GM21528 (cell line): ENCODE data around the gene DUSP12.
A peak's percentile ranks its signal among the peaks of the same experiment; 100 is the strongest.
"Not testable (repeated sequence)": the region's sequence is repeated elsewhere in the genome, so short reads cannot be mapped to it uniquely, and the experiment has no call there.

Experiments
- ATAC-seq: cut with Tn5 transposase; IDR thresholded peaks from one replicate; pipeline ENCODE4 v1.9.1; 2021; ENCODE audit warnings: mild to moderate bottlenecking, moderate library complexity; ENCODE audit not compliant: unreplicated experiment, low FRiP score

Gene DUSP12, protein sequence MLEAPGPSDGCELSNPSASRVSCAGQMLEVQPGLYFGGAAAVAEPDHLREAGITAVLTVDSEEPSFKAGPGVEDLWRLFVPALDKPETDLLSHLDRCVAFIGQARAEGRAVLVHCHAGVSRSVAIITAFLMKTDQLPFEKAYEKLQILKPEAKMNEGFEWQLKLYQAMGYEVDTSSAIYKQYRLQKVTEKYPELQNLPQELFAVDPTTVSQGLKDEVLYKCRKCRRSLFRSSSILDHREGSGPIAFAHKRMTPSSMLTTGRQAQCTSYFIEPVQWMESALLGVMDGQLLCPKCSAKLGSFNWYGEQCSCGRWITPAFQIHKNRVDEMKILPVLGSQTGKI

DNA sequence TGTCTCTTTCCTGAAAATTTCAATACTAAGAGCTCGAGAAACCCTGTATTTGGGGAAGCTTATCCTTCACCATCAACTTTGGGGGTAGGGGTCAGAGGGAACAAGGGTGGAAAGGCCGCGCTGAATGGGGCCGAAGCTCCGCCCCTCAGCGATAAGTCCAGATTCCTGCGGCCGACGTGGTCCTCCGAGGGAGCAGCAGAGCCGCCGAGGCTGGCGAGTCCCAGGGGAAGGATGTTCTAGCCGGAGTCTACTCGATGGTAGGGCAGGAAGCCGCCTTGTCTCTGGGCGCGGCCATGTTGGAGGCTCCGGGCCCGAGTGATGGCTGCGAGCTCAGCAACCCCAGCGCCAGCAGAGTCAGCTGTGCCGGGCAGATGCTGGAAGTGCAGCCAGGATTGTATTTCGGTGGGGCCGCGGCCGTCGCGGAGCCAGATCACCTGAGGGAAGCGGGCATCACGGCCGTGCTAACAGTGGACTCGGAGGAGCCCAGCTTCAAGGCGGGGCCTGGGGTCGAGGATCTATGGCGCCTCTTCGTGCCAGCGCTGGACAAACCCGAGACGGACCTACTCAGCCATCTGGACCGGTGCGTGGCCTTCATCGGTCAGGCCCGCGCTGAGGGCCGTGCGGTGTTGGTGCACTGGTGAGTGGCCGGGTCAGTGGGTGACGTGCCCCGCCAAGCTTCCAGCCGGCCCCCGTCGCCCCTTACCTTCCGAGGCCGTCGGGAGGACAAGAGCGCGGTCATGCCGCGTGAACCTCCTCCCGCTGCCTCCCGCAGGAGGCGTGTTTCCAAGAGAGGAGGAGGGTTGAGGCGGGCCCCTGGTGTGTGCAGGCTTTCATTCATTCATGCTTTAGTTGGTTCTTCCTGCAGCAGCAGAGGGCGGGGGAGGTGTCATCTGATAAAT, at the start of gene DUSP12:
Gene DUSP12, plus strand, starts transcription at position 278 of the 899 bp plus-strand sequence. Its CDS starts 16 bp downstream, at position 294.
- ATAC-seq: peak; percentile 92

DNA sequence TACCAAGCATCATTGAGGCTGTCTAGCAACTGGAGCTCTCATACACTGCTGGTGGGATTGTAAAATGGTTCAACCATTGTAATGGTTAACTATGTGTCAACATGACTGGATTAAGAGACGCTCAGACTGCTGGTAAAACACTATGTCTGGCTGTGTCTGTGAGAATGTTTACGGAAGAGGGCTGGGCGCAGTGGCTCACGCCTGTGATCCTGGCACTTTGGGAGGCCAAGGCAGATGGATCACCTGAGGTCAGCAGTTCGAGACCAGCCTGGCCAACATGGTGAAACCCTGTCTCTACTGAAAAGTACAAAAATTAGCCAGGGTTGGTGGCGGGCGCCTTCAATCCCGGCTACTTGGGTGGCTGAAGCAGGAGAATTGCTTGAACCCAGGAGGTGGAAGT, 47.3 kb upstream of the DUSP12 start:
- no peak for ATAC-seq

DNA sequence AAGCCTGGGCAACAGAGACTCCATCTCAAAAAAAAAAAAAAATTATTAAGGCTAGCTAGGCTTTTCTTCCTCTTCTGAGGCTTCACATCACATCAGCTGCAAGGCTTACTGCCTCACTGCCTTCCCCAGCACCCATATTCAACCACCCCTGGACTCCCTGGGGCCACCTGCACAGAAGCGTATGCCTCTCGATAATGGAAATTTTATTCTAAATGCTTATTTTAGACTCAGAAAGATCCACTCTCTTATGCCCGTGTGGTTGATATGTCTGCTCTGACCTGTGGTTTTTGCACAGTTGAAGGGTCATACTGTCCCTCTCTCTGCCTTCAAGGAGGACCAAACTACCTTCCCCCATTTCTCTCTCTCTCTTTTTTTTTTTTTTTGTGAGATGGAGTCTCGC, 44.0 kb upstream of the DUSP12 start:
- ATAC-seq: no peak

DNA sequence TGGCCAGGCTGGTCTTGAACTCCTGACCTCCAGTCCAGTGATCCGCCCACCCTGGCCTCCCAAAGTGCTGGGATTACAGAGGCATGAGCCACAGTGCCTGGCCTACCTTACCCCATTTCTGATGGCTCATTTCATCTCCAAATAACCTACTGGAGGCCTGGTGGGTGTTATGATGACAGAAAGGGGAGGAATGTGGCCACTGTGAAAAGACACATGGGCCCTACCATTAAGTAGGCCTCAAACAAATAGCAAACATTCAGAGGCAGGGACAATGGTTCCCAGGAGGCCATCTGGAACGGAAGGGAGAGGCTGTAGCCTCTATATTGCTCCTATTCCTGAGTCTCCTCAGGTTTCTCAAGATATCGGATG, 43.5 kb upstream of the DUSP12 start:
- ATAC-seq: no peak

DNA sequence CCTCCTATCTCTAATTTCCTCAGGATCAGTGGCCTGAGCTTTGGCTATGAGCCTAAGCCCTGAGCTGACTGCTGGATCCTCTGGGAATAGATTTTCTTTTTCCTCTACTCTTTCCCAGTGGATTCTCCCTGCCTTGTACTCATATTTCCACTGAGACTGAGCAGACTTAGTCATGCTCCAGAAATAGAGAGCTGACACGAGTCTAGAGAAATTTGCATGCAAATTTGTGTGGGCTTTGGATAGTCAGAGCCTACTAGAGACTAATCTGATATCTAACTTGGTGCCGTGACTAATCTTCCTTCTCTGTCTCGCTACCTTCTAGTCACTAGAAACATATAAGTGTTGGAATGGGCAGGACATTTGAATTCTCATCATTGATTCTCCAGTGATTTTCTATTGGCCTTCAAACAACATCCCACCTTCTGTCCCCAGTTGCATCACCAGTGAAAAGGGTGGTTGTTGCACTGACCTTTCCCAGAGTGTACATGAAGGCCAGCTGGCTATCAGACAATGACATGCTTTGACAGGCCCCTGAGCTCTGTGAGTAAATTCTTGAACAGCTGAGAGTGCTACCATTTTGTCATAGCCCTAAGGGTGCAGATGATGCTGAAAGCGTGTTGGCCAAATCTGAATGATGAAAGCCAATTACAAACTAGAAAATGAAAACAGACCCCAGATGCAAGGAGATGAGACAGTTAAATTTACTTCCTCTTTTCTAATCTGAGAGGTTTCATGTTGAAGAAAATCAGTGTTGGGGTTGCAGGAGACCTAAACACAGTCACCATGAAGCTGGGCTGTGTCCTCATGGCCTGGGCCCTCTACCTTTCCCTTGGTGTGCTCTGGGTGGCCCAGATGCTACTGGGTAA, 42.9 kb upstream of the DUSP12 start, which contains the start of gene FCRLA:
Gene FCRLA, plus strand, starts transcription at position 748 of the 866 bp plus-strand sequence. Its CDS starts 36 bp downstream, at position 784.
- peak; percentile 64 for ATAC-seq

DNA sequence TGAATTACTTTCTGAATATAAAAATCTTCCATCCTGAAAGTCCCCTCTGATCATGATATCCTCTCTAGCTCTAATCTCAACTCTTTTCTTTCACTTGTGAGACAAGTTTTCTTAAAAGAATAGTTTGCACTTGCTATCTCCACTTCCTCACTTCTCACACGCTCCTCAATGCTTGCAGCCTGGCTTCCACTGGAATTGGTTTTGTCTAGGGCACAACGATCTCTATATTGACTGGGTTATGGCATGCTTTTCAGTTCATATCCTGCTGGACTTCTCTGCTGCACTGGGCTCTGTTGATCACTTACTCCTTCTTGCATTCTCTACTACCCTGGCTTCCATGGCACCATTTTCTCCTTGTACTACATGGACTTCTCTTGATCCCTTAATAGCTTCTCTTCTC, 42.1 kb upstream of the DUSP12 start:
- ATAC-seq: no peak

DNA sequence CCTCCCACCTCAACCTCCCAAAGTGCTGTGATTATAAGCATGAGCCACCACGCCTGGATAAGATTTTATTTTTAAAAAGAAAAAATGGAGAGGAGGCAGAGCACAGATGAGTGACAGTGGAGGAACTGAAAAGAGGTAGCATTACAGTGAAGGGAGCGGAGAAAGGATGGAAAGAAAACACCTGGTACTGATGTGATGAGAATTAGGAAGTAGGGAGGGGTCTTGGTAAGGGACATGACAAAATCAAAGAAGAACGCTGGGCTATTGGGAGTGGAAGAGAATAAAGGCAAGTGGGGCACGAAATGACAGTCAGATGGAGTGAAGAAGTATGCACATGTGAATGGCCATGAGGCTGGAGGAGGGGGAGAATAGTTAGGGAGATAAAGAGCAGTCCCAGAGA, 40.2 kb upstream of the DUSP12 start:
- ATAC-seq: no peak

DNA sequence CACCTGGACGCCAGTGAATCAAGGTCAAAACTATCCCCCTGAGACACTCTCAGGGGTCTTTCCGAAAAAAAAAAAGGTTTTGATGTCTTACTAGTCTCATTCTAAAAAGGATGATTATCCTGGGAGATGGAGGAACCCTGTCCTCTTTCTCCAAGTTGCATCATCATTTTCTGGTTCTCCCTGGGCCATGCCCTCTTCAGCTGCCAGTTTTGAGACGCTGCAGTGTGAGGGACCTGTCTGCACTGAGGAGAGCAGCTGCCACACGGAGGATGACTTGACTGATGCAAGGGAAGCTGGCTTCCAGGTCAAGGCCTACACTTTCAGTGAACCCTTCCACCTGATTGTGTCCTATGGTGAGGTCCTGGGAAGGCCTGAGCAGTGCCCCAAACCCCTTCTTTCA, 39.0 kb upstream of the DUSP12 start:
- ATAC-seq: no peak

DNA sequence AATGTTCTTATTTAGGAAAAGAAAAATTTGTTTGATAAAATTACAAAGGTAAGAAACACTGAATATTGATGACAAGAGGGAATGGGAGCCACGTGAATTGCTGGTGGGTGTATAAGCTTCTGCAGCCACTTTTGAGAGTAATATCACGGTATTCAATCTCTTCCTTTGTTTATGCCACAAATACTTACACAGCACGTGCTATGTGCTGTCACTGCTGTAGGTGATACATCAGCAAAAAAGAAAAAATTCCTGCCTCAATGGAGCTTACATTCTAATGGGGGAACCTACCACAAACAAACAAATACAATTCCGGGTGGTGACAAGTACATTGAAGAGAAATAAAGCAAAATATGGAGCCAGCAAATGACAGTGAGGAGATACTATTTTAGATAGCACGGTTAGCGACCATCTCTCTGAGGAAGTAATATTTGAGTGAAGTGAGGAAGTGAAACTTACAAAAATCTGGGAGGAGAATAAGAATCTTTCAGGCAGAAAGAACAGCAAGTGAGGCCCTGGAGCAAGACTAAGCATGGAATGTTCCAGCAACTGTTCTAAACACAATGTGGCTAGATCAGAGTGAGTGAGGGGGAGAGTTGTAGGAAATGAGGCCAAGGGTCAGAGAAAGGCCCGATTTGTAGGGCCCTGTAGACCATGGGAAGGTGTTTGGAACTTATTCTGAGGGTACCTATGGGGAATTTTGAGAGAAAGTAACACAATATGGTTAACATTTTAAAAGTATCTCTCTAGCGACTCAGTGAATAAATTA, 30.8 kb upstream of the DUSP12 start:
- ATAC-seq: peak; percentile 56

DNA sequence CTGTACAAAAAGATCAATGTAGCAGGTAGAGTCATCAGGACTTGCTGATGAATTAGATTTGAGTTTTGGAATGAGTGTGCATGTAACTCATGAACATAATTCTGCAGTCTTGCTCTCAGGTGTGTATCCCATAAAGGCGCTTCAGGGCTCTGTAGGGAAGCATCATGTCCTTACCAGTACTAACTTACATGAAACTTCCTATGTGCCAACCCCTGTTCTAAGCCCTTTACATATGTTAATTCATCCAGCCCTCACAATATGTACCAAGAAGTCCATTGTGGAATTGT, 30.3 kb upstream of the DUSP12 start:
- peak; percentile 22 for ATAC-seq

DNA sequence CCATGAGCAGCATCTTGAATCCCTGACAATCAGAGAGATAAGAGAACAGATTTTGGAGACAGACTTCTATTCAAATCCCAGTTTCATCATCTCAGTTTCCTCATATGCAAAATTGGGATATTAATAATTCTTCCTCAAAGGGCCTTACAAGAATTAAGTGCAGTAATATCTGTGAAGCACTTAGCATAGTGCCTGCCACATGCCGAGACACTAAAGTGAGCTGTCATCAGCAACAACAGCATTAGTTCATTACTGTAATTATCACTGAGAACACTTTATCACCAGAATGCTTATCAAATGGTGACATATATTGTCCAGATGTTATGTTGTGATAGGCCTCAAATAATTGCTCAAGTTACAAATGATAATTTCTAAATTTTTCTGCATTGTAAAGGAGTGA, 29.2 kb upstream of the DUSP12 start:
- no peak for ATAC-seq

DNA sequence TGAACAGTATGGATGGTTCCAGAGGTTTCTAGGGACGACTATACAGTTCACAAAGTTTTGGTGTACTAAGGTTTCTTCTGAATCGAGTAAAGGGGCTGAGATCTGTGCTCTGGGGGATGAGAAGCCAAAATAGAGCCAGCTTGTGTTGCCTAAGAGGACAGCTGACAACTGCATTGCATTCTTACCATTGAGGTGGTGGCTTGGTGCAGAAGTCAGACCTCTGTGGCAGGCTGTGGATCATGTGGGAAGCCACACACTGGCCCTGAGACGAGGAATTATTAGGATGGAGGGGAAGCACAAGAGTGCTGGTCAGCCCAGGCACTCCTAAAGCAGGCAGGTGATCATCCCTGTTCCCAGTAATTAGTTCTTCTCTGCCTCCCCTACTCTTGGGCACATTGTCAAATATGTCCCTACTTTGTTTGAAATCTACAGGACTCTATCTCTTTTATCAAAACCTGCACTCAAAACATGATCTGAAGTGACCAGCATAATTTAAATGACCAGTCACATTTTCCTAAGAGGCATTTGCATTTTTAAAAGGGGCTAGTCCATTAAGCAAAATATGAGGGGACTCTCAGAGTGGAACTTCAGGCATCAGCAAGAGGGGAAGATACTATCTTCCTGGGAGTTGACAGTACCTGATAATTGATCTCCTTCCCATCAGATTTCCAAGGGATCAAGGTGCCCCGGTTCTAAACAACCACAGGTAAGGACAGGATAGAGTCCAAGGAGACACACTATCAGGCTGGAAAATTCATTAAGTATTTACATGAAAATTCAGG, 28.4 kb upstream of the DUSP12 start, which contains the start of gene FCRLB:
Gene FCRLB, plus strand, starts transcription at position 589 of the 782 bp plus-strand sequence. CDS start 1,129 bp downstream, outside the sequence.
- no peak for ATAC-seq

DNA sequence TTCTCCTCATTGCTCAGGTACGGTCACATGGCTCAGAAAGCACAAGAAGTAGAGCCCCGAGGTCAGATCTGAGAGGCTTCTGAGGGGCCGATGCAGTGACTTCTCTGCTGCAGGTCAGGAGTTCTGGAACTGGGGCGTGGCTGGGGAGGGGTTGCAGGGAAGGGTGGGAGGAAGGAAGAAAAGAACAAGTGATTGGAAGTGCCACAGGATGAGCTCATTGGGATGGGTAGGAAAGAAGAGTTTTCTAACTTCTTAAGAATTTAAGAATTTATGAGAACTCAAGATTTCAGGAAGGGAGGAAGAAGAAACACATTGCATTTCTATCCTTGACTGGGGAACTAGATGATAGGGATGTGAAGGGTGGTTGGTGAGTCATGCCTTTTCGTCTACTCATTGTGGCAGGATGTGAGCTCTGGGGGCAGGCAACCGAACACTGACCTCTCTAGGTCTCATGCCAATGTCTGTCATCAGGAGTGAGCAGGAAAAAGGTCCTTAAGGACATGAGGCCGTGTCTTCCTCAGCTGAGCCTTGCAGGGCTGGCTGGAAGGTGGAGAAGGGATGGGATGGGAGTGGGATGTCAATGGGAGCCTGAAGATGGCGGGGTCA, 27.7 kb upstream of the DUSP12 start:
- ATAC-seq: no peak

DNA sequence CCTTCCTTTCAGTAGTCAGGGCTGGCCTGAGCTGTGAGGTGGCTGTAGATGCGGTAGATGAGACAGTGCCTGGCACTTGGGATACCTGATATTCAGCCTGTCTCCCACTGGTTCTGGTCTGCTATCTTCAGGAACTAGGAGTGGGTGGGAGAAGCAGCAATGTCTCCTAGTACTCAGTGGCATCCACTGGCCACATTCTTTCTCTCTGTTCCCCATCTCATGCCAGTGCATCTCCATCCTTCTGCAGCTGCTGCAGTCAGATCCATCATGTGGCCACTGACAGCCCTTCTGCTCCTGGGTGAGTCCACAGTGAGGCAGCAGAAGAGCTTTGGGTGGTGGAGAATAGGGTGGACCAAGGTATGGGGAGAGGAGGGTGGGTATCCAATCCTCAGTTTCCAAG, 27.2 kb upstream of the DUSP12 start:
- ATAC-seq: no peak

DNA sequence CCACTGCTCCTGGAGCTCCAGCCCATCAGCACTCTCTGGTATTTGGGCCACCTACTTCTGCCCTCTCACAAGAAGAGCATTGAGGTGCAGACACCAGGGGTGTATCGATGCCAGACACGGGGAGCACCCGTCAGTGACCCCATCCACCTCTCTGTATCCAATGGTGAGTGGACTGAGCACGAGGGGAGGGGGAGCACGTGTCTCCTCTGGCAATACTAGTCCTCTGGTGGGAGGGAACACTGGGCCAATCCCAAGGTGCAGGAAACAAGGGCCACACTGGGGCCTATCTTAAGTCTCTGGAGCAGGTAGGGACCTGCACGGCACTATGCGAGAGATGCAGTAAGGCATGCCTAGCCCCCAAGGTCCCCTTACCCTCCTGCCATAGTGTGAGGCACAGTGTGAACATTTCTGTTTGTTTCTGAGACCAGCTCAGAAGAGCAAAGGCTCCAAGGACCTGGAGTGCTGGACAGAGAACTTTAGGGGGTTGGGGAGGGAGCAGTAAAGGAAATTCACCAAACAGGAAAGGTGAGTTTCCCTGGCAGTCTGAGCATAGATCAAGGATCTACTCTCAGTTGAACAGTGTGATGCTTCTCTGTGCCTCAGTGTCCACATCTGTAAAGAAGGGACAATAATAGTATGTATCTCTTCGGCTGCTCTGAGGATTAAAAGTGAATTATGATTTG, 26.0 kb upstream of the DUSP12 start:
- ATAC-seq: no peak

DNA sequence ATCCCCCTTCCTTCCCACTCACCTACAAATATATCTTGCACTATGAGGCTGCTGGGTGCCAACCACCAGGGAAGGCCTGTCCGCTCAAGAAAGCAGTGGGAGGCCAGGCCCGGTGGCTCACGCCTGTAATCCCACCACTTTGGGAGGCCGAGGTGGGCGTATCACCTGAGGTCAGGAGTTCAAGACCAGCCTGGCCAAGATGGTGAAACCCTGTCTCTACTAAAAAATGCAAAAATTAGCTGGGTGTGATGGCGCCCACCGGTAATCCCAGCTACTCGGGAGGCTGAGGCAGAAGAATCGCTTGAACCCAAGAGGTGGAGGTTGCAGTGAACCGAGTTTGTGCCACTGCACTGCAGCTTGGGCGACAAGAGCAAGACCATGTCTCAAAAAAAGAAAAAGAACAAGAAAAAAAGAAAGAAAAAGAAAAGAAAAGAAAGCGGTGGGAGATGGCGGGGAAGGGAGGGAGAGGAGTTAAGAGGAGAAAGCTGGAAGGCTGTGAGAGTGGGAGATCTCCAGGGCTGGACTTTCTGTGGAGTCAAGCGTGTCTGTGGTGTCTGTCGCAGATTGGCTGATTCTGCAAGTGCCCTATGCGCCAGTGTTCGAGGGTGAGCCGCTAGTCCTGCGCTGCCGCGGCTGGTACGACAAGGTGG, 24.2 kb upstream of the DUSP12 start:
- ATAC-seq: not testable (repeated sequence)

DNA sequence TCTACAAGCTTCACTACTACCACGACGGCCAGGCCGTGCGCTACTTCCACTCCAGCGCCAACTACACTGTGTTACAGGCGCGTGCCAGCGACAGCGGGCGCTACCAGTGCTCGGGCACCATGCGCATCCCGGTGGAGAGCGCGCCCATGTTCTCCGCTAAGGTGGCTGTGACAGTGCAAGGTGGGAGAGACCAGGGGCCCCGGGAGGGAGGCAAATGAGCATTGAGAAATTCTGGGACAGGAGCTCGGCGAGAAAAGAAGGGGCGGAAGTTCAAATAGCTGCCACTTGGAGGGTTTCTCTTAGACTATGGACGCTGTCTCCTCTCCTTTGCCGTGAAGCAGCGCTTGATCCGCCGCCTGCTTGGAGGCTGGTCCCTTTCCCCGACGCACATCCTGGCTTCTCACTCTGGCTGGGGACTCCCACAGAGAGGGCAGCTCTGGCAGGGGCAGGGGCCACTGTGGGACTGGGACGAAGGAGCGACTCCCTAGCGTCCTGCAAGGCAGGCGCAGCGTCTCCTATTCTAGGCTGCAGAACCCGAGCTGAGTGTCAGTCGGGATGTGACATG, 23.6 kb upstream of the DUSP12 start:
- ATAC-seq: peak; percentile 35
